RPMI8226 (cell line): ENCODE results near the gene RAB3GAP2.
"Not testable (repeated sequence)": the region's sequence is repeated elsewhere in the genome, so short reads cannot be mapped to it uniquely, and the experiment has no call there.

Source experiments
- DNase-seq: peaks from one replicate; pipeline ENCODE4 v3.0.0-alpha.2; 2015

The RAB3GAP2 gene

DNA sequence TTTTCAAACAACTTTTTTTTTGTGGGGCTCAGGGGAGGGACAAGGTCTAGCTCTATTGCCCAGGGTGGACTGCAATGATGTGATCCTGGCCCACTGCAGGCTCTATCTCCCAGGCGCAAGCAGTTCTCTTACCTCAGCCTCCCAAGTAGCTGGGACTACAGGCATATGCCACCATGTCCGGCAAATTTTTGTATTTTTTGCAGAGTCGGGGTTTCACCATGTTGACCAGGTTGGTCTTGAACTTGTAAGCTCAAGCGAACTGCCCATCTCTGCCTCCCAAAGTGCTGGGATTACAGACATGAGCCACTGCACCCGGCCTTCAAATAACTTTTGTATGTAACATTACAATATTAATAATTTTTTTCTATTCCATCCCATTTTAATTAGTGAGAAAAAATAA, 33.0 kb downstream of the RAB3GAP2 start:
- no peak for DNase-seq

DNA sequence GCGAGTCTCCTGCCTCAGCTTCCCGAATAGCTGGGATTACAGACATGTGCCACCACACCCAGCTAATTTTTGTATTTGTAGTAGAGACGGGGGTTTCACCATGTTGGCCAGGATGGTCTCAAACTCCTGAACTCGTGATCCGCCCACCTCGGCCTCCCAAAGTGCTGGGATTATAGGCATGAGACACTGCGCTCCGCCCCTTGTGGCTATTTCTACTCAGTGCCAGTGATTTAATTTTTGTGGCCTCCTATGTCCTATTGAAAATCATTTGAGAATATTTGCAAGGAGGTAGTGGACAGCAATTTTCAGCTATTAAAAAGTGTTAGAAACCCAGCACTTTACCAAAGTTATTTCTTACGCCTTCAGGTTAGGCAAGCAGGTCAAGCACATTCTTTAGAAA, 36.0 kb downstream of the RAB3GAP2 start:
- not testable (repeated sequence) for DNase-seq

DNA sequence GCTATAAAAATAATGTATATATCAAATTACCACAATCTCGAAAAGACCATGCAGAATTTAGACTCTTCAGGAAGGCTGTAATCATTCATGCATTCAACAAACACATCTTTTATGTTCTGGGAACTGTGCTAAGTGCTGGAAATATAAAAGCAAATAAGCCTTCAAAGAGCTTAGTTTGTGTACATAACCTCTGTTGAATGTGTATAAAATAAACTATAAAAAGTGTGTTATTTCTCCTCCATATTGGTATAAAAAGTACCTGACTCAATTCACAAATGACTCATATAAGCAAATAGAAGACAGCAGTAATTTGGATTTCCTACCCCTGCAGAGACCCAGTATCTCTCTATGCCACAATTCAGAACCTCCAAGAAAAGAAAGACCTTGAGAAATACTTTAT, 36.8 kb downstream of the RAB3GAP2 start:
- no peak for DNase-seq

DNA sequence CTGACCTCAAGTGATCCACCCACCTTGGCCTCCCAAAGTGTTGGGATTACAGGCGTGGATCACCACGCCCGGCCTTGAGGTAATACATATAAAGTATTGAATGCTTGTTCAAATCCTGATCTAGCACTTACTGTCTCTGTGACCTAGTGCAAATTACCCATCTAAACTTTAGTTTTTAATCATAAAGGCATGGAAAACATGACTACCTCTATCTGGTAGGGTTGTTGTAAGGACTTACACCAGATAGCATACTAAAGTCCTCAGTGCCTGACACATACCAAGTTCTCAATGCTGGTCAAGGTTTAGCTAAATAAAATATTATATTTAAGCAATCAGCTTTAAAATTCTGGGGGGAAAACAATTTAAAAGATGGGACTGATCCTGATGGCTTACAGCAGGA, 38.3 kb downstream of the RAB3GAP2 start:
- no peak for DNase-seq

DNA sequence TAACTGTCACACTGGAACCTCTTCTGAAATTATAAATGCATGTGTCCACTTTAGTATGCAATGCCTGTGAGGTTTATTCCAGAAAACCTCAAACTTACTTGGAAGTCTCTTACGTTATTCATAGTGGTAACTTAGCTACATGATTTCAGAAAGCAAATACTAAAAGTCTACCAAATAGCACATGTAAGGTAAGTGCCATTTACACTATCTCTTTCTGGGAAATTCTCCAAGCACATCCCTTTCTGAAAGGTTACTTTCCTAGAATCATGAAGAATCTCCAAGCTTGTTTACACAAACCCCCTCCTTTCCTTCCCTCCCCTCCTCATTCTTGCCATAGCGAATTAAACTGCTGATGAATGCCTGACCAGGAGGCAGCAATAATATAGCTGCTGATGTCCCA, 42.5 kb downstream of the RAB3GAP2 start:
- DNase-seq: no peak

DNA sequence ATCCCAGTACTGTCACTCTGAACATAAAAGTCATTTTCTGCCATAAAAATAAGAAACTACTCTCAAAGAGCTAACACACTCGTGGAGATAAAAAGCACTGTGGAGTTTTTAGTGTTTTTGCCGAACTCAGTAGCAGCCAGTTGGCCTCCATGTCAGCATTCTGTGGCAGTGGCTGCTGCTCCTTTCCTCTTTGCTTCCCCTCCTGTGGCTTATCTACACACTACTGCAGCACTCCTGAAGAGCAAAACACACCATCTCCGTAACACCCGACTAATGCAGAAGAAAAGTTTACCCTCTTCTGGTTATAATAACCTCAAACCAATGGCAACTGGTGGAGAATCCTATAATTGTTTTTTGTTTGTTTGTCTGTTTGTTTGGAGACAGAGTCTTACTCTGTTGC, 44.9 kb downstream of the RAB3GAP2 start:
- no peak for DNase-seq

DNA sequence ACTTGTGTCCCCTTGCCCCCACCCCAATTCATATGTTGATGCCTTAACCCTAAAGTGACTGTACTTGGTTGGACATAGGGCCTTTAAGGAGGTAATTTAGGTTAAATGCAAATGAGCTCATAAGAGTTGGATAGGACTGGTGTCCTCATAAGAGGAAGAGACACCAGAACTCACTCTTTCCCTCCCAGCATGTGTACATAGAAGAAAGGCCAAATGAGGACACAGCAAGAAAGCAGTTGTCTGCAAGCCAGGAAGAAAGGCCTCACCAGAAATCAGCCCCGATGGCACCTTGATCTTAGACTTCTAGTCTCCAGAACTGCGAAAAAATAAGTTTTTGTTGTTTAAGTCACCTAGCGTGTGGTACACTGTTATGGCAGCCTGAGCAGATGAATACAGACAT, 45.5 kb downstream of the RAB3GAP2 start:
- DNase-seq: no peak

DNA sequence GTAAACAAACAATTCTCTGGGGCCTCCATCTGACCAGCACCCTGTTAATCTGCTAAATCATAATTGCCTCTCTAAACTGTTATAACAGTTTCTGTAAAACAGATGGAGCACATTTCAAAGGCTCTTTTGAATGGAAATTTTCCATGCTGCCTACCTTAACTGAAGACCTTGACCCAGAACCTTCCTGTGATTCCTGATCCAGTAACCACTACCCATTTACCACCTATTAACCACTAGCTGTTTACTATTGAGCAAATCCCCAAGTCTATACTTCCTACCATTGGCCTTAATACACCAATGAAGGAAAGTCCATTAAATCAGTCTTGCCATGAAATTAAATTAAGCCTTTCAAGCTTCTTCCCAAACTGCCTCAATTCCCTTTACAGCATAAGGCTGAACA, 46.3 kb downstream of the RAB3GAP2 start:
- DNase-seq: no peak

DNA sequence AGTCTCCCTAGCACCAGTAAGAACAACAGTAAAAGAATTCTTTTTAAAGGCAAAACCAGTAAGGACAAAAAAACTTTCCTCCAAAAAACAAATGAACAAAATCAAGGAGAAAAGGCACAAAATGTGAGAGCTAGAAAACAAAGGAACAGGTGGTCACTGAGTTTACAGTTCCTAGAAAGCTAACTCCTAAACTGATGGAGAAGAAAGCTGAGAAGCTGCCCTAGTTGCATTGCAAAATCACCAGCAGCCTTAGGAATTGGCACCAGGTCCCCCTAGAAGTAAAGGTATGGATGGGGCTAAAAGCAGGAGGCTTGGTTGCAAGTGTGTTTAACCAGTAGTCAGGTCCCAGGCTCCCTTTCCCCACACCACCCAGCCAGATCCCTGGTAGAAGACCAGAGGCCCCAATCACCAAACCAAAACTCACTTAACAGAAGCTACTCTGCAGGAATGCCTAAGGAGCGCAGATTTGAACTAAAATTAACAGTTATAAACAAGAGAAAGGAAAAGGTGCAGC, 47.6 kb downstream of the RAB3GAP2 start:
- no peak for DNase-seq

DNA sequence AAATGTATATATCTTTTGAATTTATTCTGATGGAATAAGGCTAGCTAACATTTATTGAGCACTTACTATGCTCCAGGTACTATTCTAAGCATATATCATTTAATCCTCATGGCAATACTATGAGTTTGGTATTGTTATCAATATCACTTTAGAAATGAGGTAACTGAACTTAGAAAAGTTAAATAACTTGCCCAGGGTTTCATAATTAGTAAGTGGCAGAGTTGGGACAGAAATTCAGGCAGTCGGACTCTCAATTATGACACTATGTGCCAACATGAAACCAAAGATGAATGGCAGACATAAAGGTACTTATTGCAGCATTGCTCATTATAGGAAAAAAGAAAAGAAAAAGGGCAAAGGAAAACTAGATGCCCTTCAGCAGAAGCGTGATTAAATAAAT, 48.2 kb downstream of the RAB3GAP2 start:
- DNase-seq: no peak

DNA sequence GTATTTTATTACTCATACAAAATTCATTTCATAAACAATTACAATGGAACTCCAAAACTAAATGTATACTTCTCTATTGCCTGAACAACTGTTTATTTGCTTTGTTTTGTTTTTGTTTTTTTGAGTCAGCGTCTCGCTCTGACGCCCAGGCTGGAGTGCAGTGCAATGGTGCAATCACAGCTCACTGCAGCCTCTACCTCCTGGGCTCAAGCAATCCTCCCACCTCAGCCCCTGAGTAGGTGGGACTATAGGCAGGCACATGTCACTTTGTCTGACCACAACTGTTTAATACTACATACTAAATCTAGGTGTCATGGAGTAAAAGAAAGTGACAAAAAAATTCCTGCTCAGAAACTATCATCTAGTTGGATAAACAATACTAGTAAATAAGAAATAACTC, 49.3 kb downstream of the RAB3GAP2 start:
- no peak for DNase-seq

DNA sequence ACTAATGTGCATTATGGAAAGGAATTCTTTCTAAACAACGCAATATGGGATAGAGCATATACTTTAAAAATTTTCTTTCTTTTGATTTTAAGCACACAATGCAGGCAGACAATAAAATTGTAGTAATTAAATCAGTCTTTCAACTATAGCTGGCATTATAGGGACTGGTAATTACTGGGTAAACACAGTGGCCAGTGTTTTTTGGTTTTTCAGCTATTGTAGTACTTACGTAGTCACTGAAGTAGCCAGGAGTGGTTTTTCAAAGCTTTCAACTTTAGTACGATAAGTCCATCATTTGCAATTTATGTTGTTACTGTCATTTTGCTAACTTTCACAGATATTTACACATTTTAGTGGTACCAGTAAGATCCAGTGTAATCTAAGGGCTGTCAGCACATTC, 50.6 kb downstream of the RAB3GAP2 start:
- DNase-seq: no peak

DNA sequence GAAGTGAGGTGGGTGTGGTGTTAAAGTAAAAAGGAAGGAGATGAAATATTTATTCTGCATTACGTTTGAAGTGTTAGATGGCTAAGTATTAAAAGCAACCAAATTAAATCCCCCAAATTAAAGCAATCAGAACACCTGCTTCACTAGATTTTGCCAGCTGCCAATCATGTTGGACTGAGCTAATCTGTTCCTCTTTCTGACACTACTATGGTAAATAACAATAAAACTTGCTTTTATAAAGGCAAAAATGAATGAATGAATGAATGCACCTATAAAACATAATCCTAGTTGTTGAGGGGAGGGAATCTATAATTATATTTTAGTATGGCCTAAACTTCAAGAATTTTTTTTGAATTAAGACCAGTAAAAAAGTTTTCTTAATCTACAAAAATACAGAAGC, 51.0 kb downstream of the RAB3GAP2 start:
- DNase-seq: no peak

DNA sequence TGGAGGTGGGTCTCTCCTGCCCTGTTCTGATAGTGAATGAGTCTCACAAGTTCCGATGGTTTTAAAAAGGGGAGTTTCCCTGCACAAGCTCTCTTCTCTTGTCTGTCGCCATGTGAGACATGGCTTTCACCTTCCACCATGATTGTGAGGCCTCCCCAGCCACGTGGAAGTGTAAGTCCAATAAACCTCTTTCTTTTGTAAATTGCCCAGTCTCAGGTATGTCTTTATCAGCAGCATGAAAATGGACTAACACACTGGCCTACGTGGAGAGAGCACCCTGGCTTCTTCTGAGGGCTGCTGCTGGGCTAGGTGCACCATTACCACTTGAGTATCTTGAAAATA, 51.6 kb downstream of the RAB3GAP2 start:
- not testable (repeated sequence) for DNase-seq

DNA sequence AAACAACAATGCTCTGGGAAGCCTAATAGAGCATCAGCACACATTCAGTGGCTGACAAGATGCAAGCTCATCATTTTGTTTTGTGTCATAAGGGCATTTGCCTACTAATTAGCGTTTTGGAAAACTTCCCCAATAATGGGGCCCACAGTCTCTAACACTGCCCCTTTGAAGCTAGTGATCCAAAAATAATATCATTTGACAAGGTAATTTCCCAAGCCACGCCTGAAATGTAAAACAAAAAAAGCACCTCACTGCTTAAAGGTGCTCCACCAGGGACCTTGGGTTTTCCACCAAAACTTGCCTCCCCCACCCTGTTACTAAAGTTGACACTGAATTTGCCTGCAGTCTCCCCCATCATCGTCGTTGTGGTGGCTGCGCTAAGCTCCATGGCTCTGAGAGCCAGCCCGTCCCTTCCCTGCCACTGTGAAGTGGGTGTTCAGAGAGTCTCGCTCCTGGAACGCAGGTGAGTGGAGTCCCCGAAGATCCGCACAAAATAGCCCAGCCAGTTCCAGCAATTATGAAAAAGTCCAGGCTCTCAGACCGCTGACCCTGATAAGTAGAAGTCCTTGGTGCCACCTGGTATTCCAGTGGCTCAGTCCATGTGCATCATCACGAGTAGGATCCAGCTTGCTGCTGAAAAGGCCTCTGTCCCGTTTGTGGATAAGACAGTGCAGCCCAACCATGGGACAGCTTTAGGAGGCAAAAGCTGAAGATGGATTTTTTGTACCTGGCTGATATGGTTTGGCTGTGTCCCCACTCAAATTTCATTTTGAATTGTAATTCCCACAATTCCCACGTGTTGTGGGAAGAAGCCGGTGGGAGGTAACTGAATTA, 52.2 kb downstream of the RAB3GAP2 start:
- DNase-seq: no peak

DNA sequence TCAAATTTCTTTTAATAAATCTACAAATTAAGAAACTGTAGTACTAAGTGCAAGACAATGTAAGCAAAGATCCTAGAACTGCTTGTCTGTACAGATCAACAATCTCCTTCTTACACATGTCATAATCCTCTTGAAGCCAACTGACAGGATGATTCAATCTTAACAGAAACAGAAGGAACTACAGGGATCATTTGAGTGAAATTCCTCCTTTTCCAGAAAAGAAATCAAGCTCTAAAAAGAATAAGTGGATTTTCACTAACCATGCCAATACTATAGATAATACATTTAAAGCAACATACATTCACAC, 53.2 kb downstream of the RAB3GAP2 start:
- DNase-seq: no peak

DNA sequence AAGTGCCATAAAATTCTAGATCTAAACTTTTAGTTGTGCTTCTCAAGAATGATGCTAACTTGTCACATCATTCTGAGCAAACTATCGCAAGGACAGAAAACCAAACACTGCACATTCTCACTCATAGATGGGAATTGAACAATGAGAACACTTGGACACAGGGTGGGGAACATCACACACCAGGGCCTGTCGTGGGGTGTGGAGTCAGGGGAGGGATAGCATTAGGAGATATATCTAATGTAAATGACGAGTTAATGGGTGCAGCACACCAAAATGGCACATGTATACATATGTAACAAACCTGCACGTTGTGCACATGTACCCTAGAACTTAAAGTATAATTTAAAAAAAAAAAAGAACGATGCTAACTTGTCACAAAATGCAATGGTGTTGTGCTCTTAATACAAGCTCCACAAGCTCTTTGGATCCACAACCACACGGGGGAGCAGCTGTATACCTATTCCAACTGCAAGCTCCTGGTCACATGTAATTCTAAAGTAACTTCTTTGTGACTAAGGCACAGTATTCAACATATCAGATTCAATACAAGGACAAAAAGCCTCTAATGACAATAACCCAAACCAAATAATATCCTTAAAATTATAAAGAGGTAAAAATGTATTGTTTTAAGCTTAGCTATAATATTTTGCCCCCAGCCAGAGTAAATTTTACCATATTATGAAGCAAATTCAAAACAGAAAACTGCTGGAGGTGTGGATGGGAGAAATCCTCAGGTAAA, 53.7 kb downstream of the RAB3GAP2 start:
- peak; percentile 62 for DNase-seq

DNA sequence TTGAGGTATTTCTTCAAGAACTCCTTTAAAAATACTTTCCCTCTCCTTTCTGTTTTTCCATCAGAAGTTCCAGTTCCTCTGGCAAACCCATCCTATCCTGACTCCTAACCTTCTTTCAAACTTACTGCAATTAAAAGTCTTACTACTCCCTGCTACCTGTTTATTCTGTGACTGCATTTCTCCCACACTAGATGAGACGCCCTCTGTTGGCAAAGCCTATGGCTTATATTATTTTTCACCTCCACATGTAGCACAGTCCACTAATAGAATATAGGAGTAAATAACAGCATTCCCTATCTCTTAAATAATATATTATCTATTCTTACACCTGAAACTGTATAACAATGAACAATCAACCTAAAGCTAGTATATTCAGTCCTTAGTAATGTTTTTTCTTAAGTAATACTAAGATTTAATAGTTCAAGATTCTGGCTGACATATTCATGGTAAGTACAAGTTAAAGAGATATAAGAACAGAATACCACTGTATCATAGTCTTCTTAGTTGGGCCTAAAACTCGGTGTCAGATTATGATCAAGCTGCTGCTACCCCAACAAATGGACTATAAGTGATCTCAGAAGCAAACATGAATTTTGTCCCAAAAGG, 54.8 kb downstream of the RAB3GAP2 start:
- peak; percentile 47 for DNase-seq

DNA sequence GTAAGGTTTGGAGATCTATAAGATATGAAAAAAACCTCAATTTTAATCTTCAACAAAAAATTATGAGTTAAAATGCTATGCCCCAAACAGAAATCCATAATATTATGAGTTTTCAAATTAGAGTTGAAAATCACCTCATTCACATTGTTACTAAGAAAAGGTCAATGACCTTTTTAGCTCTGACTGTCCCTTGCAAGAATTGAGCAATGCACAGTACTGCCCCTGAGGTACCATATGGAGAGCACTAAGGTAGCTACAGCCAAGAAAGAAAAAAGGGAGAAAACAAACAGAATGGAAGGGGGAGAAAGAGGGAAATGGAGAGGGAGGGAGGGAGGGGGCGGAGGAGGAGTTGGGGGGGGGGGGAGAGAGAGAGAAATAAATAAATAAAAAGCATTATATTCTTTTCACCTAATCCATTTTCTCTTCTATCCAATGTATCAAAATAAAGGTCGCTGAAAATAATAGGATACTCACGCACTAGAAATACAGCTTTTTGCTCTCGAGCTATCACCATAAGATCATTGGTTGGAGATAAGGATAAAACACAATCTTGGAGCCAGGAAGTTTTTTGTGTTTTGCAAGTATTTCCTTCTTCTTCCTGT, 58.8 kb downstream of the RAB3GAP2 start:
- no peak for DNase-seq

DNA sequence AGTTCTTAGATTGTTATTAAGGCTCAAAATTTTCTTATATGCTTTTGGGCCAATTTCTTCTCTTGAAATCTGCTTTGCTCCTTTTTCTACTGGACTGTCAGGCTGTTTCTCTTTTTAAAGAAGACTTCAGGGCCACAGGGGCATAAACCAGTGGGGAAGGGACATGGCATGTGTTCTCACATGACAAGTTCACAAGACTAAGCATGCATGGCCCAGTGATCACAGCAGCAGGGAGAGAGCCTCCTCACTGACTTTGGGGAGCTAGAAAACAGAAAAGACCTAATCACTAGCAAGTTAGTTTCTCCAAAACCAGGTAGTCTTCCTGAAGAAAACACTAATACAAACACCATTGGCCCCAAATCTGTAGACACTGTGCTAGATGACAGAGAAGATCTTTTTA, 64.8 kb downstream of the RAB3GAP2 start:
- no peak for DNase-seq

DNA sequence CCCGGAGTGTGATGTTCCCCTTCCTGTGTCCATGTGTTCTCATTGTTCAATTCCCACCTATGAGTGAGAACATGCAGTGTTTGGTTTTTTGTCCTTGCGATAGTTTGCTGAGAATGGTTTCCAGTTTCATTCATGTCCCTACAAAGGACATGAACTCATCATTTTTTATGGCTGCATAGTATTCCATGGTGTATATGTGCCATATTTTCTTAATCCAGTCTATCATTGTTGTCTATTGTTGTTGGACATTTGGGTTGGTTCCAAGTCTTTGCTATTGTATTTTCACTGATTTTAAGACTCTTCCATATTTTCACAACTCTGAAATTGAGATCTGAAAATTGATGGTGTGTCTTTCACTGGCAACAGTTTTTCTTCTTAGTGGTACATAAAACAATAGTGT, 67.5 kb downstream of the RAB3GAP2 start:
- not testable (repeated sequence) for DNase-seq

DNA sequence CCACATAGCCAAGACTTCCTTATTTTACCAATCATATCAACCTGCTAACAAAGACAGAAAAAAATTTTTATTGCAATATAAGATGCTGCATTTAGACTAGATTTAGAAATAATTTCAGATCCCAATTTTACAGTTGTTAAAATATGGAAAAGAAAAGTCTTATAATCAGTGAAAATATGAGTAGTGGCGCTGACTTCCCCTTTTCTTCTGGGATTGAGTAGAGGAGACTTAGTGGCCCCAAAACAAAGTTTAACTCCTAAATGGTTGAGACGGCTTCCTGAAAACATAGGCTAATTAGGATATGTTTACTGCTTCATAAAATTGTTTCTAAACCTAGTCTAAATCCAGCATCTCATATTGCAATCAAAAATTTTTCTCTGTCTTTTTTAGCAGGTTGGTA, 68.4 kb downstream of the RAB3GAP2 start:
- no peak for DNase-seq

DNA sequence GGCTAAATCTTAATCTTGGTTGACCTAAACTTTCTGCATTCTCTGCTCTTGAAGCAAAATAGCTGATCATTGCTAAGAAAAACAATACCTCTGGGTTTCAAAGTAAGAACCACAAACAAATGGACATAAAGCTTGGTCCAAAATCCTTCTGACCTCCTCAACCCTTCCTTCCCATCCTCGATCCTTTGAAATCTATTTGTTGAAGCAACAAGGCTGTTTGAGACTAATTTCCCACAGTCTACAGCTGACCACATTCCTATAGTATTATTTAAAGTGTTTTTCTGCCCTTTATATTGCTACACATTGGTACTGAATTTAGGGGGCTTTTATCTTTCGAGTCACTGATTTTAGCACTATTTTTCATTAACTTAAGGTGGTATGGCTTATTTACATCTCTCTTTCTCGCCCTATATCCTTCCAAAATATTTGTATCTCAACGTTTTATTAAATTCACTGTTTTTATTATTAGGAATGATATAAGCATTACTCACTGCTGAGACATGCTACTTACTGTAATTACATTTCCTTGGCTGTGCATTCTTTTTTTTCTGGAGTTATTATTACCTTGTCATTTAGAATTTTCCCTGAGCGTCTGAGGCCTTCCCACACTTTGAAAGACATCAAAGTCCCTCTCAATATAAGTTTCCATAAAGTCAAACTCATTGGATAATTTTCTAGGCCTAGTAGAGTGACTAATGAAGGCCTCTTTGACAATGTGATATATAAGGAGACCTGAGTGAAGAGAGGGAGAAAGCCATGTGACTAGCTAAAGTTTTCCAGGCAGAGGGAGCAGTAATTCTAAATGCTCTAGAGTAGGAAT, 73.9 kb downstream of the RAB3GAP2 start:
- DNase-seq: no peak
